PC-9 (cell line): ENCODE measurements around the gene SLC6A18.

Experiments used
- EZH2 ChIP-seq: fragments of 200-600 bp; sonication (generic); IDR thresholded peaks from 2 replicates; pipeline ENCODE4 v1.8.0; 2017; ENCODE audit warnings: antibody characterized with exemption, low read depth
- TF ChIP-seq, protein P1 (sequence below): fragments of 200-600 bp; sonication (generic); conservative IDR thresholded peaks from 2 replicates; pipeline ENCODE4 v1.6.1; 2017; ENCODE audit warnings: mixed run types, antibody characterized with exemption, mild to moderate bottlenecking, moderate library complexity

DNA sequence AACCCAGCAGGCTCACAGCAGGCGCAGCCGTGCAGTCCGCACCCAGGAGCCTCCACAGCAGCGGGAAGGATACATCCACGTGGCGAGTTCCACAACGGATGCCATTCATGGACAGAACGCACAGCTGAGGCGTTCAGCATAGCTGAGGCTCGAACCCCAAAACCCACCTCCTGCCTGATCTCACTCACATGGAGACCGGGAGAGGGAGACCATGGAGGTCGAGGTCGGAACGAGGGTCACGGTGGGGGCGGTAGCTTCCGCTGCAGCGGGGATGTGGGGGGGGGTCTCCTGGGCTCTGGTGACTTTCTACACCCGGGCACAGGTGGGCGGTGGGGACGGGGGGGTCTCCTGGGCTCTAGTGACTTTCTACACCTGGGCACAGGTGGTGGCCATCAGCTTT is 52.1 kb downstream of the SLC6A18 start:
- TF ChIP-seq, protein P1, sequence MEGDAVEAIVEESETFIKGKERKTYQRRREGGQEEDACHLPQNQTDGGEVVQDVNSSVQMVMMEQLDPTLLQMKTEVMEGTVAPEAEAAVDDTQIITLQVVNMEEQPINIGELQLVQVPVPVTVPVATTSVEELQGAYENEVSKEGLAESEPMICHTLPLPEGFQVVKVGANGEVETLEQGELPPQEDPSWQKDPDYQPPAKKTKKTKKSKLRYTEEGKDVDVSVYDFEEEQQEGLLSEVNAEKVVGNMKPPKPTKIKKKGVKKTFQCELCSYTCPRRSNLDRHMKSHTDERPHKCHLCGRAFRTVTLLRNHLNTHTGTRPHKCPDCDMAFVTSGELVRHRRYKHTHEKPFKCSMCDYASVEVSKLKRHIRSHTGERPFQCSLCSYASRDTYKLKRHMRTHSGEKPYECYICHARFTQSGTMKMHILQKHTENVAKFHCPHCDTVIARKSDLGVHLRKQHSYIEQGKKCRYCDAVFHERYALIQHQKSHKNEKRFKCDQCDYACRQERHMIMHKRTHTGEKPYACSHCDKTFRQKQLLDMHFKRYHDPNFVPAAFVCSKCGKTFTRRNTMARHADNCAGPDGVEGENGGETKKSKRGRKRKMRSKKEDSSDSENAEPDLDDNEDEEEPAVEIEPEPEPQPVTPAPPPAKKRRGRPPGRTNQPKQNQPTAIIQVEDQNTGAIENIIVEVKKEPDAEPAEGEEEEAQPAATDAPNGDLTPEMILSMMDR: no peak
- TF ChIP-seq EZH2: no peak
